Osteocyte (in vitro differentiated cells): ENCODE data around the gene IL2RA. TPM values are rescaled to one million over a fixed set of nuclear protein-coding genes. Genes with fewer than 3 reads are reported as not detected.
A peak's percentile ranks its signal among the peaks of the same experiment; 100 is the strongest.

Experiments
- DNase-seq: peaks from one replicate; pipeline ENCODE4 v3.0.0; 2021; ENCODE audit warnings: mixed read lengths; ENCODE audit not compliant: unreplicated experiment; ENCODE audit errors: extremely low spot score
- H3K27ac Mint-ChIP-seq: one replicate; pipeline ENCODE4 v1.8.0; 2021; ENCODE audit warnings: mild to moderate bottlenecking, mixed read lengths; ENCODE audit not compliant: unreplicated experiment
- H3K27me3 Mint-ChIP-seq: one replicate; pipeline ENCODE4 v1.8.0; 2021; ENCODE audit warnings: mixed read lengths; ENCODE audit not compliant: unreplicated experiment
- H3K36me3 Mint-ChIP-seq: one replicate; pipeline ENCODE4 v1.8.0; 2021; ENCODE audit warnings: mixed read lengths; ENCODE audit not compliant: unreplicated experiment
- H3K4me1 Mint-ChIP-seq: one replicate; pipeline ENCODE4 v1.8.0; 2021; ENCODE audit warnings: mixed read lengths; ENCODE audit not compliant: unreplicated experiment
- H3K4me3 Mint-ChIP-seq: one replicate; pipeline ENCODE4 v1.8.0; 2021; ENCODE audit warnings: mild to moderate bottlenecking, moderate library complexity, mixed read lengths; ENCODE audit not compliant: unreplicated experiment
- H3K9me3 Mint-ChIP-seq: one replicate; pipeline ENCODE4 v1.8.0; 2021; ENCODE audit warnings: mixed read lengths; ENCODE audit not compliant: unreplicated experiment
- total RNA-seq: library from RNA; stranded (reverse); gene quantifications from 2 replicates; pipeline ENCODE4 v1.2.1, GENCODE V29; 2021
- TF ChIP-seq, protein P1 (sequence below): fragments of 200-600 bp; sonication (generic); IDR thresholded peaks from 2 replicates; pipeline ENCODE4 v1.5.0; 2021; ENCODE audit warnings: antibody characterized with exemption, mild to moderate bottlenecking, moderate library complexity

The IL2RA gene
- total RNA-seq, 1 donor from 2014 or later: not detected

DNA sequence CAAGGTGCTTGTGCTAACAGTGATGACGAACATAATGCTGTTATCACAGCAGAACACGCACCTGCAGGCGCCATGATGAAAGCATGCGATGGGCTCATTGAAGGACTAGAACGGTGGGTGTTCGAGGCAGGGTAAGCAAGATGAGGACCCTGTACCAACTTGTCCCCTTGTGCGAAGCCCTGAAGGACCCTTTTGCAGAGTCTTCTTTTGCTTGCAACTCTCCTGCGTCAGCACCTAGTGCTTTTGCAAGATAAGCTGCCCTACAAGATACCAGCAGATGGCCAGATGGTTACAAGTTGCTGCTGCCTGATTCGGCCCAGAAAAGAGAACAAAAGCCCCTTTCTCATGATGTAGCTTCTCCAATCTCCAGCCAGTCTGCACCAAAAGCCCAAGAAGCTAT is 80.6 kb downstream of the IL2RA start:
- no peak overlapping the region for H3K4me3 Mint-ChIP-seq
- DNase-seq: peak; percentile 77

DNA sequence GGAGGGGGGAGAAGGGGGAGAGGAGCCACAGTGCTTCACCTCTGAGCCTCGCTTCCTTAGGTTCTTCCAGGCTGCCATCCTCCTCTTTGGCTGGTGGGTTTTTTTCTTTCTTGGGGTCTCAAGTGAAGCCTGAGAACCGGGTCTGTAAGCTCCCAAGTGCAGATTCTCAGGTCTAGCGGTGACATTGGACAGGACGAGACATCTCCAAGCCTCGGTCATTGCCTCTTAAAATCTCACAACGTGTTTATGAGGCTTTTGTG is 84.0 kb downstream of the IL2RA start:
- Mint-ChIP-seq H3K4me3 (peak overlapping the region; percentile 77), H3K9me3 (no peaks in the 10 kb centered on the region), H3K4me1 (peaks cover 9% of the 10 kb centered on the region), H3K36me3 (no peaks in the 10 kb centered on the region), H3K27me3 (peaks cover 35% of the 10 kb centered on the region), H3K27ac (no peak overlapping the region)
- TF ChIP-seq, protein P1, sequence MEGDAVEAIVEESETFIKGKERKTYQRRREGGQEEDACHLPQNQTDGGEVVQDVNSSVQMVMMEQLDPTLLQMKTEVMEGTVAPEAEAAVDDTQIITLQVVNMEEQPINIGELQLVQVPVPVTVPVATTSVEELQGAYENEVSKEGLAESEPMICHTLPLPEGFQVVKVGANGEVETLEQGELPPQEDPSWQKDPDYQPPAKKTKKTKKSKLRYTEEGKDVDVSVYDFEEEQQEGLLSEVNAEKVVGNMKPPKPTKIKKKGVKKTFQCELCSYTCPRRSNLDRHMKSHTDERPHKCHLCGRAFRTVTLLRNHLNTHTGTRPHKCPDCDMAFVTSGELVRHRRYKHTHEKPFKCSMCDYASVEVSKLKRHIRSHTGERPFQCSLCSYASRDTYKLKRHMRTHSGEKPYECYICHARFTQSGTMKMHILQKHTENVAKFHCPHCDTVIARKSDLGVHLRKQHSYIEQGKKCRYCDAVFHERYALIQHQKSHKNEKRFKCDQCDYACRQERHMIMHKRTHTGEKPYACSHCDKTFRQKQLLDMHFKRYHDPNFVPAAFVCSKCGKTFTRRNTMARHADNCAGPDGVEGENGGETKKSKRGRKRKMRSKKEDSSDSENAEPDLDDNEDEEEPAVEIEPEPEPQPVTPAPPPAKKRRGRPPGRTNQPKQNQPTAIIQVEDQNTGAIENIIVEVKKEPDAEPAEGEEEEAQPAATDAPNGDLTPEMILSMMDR: no peak
- no peak for DNase-seq

More for the DNA sequence above, 80.6 kb downstream of the IL2RA start:
- Mint-ChIP-seq H3K27ac (no peak overlapping the region), H3K4me1 (peaks cover 5% of the 10 kb centered on the region), H3K27me3 (peaks cover 58% of the 10 kb centered on the region), H3K36me3 (no peaks in the 10 kb centered on the region), H3K9me3 (no peaks in the 10 kb centered on the region)
- TF ChIP-seq, protein P1: no peak

DNA sequence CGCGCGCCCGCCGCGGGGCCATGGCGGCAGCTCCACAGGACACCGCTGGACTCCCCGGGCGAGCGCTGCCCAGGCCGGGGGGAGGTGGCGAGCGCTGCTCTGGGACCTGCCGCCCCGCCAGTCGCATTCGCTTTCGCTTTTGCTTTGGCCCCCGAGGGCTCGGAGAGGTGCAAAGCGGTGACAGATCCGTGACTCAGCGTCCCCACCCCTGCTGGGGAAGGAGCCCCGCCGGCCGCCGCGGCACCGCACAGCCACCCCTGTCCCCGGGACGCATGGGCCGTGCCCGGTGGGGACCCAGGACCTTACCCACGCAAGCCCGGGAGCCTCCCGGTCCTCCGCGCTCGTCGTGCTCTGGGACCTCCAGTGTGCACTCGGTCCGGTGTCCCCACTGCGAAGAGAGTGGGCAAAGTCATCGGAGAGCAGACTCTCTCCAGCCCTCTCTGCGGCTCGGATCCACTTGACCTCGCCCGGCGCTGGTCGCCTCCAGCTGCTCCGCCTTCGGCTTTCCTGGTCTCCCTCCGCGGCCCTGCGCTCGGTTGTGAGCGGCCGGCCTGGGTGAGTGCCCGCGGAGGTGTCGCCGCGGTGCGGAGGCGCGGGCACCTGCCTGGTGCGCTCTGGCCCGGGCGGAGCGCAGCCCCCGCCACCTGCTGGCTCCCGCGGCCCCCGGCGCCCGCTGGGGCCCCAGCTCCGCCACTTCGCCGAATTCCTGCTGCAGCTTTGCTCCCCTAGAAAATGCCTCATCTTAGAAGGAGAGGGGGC is 84.5 kb downstream of the IL2RA start, which contains the start of gene IL15RA:
TSS of gene IL15RA (minus strand) at position 73 of the 759 bp plus-strand sequence. CDS start at position 22, 51 bp downstream.
- no peaks in the 10 kb centered on the region for H3K36me3 Mint-ChIP-seq
- peak; percentile 90 for DNase-seq
- TF ChIP-seq, protein P1: no peak
- H3K27me3 Mint-ChIP-seq: peaks cover 35% of the 10 kb centered on the region
- no peak within 1 kb of the TSS for H3K27ac Mint-ChIP-seq
- no peaks in the 10 kb centered on the region for H3K9me3 Mint-ChIP-seq
- H3K4me1 Mint-ChIP-seq: peaks cover 9% of the 10 kb centered on the region
- peak within 1 kb of the TSS; percentile 77 for H3K4me3 Mint-ChIP-seq

DNA sequence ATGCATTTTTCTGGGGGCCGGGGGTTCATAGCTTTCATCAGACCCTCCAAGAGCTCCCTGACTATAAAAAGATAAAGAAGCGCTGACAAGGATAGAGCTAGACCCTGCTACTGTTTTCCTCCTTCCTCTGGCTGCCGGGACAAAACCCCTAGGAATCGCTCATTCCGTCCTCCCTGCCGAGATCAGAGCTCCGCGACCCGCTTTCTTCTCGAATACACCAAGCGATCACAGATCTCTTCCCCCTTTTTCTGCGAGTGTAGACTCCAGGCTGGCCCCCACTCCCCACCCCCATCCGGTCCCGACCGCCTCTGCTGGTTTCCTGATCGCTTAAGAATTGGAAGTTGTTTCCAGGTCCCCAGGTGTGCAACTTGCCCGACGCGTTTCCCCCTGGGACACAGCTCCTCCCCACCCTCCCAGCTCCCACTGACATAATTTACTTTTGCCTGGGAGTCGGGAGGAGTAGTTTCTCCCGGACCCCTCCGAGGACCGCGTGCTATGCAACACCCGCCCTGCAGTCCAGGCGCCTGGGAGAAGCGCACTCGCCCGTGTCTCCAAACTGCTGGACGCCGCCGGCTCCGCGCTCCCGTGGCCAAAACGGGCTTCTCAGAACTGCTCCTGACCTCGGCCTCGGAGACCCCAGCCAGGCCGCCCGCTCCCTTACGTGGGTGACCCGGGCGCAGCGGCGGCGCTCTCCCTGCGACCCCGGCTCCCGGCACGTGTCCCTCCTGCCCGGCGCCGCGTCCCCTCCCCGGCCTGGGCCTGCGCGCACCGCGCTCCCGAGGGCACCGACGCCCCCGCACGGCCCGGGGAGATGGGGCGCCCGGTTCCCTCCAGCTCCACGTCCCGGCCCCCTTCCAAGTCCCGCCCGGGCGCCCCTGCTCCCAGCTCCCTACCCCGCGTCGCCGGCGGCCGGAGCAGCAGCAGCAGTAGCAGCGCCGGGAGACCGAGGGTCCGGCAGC is 85.4 kb downstream of the IL2RA start:
- Mint-ChIP-seq H3K4me3 (peak overlapping the region; percentile 70), H3K27ac (no peak overlapping the region), H3K4me1 (peaks cover 9% of the 10 kb centered on the region), H3K9me3 (no peaks in the 10 kb centered on the region), H3K27me3 (peaks cover 35% of the 10 kb centered on the region), H3K36me3 (no peaks in the 10 kb centered on the region)
- DNase-seq: peak; percentile 86
- TF ChIP-seq, protein P1: no peak
